NCI-H187 (cell line): ENCODE measurements around the gene TDP1.

Source experiments
- DNase-seq, 2 experiments: peaks; one replicate each; lab custom pipeline; 2025; lab: John Stamatoyannopoulos, UW

Gene TDP1

DNA sequence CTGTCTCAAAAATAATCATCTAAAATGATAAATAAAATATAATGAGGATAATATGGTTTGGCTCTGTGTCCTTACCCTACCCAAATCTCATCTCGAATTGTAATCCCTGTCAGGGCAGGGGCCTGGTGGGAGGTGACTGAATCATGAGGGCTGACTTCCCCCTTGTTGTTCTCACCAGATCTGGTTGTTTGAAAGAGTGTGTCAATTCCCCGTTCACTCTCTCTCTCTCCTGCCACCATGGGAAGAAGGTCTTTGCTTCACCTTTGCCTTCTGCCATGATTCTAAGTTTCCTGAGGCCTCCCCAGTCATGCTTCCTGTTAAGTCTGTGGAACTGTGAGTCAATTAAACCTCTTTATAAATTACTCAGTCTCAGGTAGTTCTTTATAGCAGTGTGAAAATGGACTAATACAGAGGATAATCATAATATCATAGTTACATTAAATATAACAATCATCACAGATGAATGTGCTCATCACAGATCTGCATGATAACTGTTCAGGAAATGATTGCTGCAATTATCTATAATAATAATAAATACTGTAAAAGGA is 13.8 kb upstream of the TDP1 start:
- DNase-seq: no peak

DNA sequence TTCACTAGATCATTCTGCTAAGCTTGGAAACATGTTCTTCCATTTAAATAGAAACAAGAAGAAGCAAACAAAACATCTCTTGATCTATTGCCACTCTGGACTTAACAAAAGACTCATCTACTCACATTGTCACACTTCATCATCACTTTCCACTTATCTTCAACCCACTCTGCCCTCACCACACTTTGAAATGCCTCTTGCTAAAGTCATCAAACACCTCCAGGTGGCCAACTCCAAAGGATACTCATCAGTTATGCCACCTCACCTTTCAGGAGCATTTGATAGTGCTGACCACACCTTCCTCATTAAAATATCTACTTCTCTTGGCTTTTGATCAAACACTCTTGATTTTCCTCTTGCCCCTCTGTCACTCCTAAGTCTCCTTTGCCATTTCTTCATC is 8.4 kb upstream of the TDP1 start:
- DNase-seq: no peak

DNA sequence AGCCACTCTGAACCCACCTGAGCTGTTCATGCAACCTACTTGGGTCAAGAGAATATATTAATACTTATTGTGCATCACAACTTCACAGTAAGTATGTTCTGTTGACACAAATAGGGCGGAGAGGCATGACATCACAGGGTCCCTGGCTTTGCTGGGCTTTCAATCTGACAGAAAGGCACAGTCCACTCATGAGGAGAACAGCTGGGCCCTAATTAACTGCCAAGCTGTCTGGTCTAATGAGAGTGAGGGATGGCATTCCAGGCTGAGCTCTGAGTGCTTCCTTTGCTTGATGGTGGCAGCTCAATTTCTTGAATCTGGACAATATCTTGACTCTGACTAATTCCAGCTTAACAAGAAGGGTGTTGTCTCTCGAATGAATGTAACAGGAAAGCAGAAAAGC is 3.2 kb upstream of the TDP1 start:
- no peak for DNase-seq

DNA sequence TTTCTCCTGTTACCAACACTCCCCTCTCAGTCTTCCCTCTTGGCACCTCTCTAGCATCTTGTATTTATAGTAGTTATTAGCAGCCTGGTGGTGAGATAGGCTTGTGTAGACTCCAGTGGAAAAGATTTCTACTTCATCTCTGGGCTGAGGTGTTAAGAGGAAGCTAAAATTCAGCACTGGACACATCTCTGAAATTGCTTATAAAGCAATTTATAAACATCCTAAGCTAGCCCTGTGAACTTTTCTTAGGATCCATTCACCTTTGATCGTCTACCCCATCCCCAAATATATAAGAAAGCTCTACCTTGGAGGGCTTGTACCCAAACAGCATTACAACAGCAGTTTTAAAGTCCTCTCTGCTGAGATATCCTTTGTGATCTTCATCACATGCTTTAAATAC is 2.1 kb upstream of the TDP1 start:
- no peak for DNase-seq

GRCh38 chr14:89954070-89955021 is 1.4 kb upstream of the TDP1 start, which contains the start of gene EFCAB11:
Gene EFCAB11, minus strand, starts transcription at chr14:89954730. Its CDS starts 70 bp downstream, at chr14:89954660.
- peak; percentile 97 to 99 for DNase-seq

DNA sequence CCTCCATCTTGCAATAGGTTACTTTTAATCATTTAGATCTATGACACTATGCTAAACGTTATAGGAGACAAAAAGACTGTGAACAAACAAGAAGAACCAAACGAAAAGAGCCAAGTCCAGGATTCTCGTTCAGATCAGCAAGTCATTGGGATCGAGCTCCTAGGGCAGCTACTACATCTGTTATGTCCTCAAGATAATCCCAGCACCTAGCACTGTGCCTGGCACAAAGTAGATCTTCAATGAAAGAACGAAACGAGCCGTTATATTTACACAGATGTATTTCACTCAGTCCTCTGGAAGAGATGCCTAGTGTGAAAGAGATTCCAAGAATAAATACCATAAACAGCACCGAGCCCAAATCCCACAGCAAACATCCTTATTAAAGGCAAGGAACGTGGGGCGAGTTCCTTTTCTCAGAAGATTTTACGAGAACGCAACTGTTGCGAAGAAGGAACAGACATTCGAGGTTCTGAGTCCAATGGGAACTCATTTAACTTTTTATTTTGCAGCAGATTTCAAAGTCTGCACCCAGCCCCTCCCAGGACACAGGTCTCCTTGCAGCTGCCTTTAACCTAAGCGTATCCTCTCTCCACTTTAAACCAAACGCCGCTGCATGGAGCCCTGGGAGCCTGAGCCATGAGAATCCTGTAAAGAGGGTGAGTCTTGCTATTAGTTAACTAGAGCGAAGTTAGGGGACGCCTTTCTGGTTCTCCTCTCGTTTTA is 544 bp upstream of the TDP1 start:
- DNase-seq: peak in 1 of 2 experiments; percentile 57

DNA sequence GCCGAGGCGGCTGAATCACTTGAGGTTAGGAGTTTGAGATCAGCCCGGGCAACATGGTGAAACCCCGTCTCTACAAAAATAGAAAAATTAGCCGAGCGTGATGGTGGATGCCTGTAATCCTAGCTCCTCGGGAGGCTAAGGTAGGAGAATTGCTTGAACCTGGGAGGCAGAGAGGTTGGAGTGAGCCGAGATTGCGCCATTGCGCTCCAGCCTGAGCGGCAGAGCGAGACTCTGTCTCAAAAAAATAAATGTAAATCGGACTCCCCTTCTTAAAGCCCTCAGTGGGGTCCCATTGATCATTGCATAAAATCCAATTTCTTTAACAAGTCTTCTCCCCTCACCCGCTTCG is 908 bp downstream of the TDP1 start:
- DNase-seq: no peak

DNA sequence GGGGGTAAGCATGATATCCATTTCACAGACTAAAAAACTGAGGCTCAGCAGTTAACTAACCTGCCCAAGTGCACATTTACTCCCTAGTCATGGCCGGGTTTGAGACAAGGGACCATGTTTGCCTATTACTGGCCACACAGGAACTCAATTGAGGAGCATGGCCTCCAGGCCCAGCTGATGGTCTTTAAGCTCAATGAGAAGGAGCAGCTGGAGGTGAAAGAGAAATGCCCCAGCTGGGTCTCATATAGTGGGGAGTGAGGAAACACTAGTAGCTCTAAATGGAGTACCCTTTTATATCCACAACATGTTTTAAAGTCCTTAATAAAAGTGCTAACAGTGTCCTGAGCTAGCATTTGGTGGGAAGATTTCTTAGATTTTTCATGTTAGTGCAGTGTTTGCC is 1.6 kb downstream of the TDP1 start:
- no peak for DNase-seq

DNA sequence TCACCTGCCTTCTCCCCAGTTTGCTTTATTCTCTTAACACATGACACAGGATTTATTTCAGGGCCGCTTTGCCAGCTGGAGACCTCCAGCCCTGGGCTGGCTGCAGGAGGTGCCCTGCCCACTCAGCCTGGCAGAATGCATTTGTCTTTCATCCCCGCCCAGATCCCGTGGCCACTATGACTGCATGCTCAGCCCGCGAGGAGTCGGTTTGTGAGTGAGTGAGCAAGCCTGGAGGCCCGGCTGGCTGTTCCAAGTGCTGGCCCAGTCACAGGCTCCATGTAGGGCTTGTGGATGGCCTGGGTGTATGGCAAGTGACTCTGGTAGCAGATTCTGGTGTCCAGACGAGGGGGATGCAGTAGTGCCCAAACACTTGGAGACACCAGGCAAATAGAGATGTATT is 2.1 kb downstream of the TDP1 start:
- no peak for DNase-seq

DNA sequence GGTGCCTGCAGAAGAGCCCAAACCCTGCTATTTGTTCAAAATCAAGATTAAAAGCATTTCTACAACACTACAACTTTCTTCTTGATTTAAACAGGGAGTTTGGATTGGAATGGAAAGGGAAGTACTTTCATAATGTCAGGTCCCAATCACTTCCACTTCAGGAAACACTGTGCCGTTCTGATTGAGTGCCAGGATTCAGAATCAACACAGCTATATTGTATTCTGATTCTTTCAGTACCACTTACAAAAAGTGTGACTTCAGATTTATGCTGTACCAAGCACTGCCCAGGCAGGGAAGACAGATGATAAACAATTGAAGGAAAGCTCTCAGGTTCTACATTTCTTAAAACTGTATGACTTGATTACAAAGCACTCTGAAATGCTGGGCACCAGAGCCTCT is 3.2 kb downstream of the TDP1 start:
- no peak for DNase-seq

GRCh38 chr14:89959853-89960445 is 4.2 kb downstream of the TDP1 start:
- DNase-seq: no peak

- DNase-seq: no peak
Observed at GRCh38 chr14:89960914-89961313, 5.2 kb downstream of the TDP1 start.

GRCh38 chr14:89963288-89963978 is 7.7 kb downstream of the TDP1 start:
- DNase-seq: no peak

DNA sequence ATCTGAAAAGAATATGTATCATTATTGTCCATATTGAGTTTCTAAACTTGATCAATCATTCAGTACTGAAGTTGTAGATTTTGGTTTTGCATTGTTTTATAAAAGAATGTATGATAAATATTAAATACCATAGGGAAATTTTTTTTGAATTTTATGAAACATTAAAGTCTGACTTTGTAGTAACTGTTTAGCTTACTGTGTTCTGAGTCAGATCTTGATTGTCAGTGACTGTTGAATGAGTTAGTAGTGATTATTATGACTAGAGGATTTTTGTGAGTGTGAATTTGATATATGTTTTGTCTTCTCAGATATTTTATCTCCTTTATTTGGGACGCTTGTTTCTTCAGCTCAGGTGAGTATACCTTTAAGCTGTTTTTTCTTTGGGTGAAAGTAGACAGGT is 10.1 kb downstream of the TDP1 start:
- no peak for DNase-seq

GRCh38 chr14:89973234-89973823 is 17.6 kb downstream of the TDP1 start:
- DNase-seq: peak in 1 of 2 experiments; percentile 21

- no peak for DNase-seq
Observed at GRCh38 chr14:89977668-89978067, 21.9 kb downstream of the TDP1 start.

- DNase-seq: no peak
Observed at GRCh38 chr14:89978656-89979055, 22.9 kb downstream of the TDP1 start.

GRCh38 chr14:89983375-89983774 is 27.6 kb downstream of the TDP1 start:
- DNase-seq: no peak

DNA sequence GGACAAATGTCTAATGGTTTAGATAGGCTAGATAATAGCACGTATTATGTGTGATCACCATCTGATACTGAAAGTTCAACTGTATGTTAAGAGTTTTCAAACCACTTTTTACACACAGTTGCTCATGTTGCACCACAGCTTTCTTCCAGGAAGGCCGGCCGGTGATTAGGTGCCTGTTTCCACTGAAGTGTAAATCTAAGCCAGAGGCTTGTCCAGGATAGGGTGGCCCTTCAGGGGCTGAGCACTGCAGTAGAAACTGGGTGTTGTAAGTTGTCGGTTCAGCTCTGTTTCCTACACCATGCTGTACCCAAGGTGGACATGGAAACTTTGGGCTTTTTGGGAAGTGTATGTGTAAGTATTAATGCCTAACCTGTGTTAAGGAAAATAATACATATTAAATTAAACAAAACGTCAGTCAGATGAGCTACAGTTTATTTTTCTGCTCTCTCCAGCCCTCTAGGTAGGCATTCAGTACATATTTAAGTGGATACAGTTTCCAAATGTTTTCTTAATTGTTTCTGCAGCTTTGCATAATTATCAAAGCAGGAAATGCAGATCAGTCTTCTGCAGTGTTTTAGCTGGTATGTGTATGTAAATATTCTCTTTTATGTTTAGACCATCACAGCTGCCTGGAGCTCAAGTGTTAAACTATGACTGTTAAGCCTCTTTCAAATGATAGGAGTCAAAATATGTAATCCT is 30.9 kb downstream of the TDP1 start:
- no peak for DNase-seq

DNA sequence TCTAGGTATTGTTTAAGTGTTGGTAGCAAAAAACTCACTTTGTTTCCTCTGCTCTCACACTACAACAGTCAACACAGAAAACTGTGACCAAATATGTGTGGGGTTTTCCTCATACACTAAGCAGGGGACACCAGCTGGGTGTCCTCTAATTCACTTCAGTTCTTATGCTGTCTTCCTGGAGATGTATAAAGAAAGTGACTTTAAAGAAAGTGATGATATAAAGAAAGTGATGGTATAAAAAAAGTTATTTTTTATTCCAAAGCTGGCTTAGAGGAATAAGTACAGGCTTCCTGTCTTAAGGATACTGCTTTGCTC is 31.4 kb downstream of the TDP1 start:
- DNase-seq: no peak

DNA sequence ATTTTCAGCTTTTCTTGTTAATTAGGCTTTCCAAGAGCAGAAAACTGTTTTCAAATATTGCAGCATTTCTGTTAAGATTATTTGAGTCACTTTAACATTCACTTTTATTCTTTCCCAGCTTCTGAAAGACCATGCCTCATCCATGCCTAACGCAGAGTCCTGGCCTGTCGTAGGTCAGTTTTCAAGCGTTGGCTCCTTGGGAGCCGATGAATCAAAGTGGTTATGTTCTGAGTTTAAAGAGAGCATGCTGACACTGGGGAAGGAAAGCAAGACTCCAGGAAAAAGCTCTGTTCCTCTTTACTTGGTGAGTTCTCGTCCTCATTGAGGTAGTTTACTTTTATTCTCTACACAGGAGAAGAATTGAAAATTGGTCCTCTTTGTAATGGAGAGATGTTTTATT is 33.1 kb downstream of the TDP1 start:
- no peak for DNase-seq
